Stimulated activated effector memory CD8-positive, alpha-beta T cell treated with anti-CD3 and anti-CD28 coated beads, Interleukin-12 subunit alpha, Interleukin-12 subunit beta, amount 100 ng/mL, for 72 hours (primary cell): ENCODE data around the gene BRCA1.
"Not testable (repeated sequence)": the region's sequence is repeated elsewhere in the genome, so short reads cannot be mapped to it uniquely, and the experiment has no call there.

Experiments used
- ATAC-seq: fragments of 150-1000 bp; cut with Tn5 transposase; 2 replicates; pipeline ENCODE4 v1.10.0; 2021
- DNase-seq, 2 donors: peaks; one replicate each; pipeline ENCODE4 v3.0.0; 2021 to 2022; ENCODE audit warnings: low spot score in 2 of 2
- H3K27ac Mint-ChIP-seq: one replicate; pipeline ENCODE4 v1.8.0; 2022; ENCODE audit warnings: mild to moderate bottlenecking, mixed read lengths
- H3K36me3 Mint-ChIP-seq: one replicate; pipeline ENCODE4 v1.8.0; 2022; ENCODE audit warnings: mild to moderate bottlenecking, mixed read lengths
- H3K4me1 Mint-ChIP-seq: one replicate; pipeline ENCODE4 v1.8.0; 2022; ENCODE audit warnings: mixed read lengths
- H3K4me3 Mint-ChIP-seq: one replicate; pipeline ENCODE4 v1.8.0; 2022; ENCODE audit warnings: mild to moderate bottlenecking, mixed read lengths
- H3K9me3 Mint-ChIP-seq: one replicate; pipeline ENCODE4 v1.8.0; 2022; ENCODE audit warnings: mixed read lengths

BRCA1 gene

GRCh38 chr17:43106552-43106951 lies 18.6 kb downstream of the BRCA1 start:
- H3K4me3 Mint-ChIP-seq, result no peak overlapping the region
- DNase-seq (no peak), ATAC-seq (no peak)
- H3K36me3 Mint-ChIP-seq, result peaks cover 91% of the 10 kb centered on the region
- H3K27ac Mint-ChIP-seq, result no peak overlapping the region
- H3K9me3 Mint-ChIP-seq, result no peaks in the 10 kb centered on the region
- no peaks in the 10 kb centered on the region for H3K4me1 Mint-ChIP-seq

- no peak for DNase-seq
- H3K4me3 Mint-ChIP-seq, result no peak overlapping the region
- no peak for ATAC-seq
- H3K4me1 Mint-ChIP-seq, result no peaks in the 10 kb centered on the region
- no peak overlapping the region for H3K27ac Mint-ChIP-seq
- H3K36me3 Mint-ChIP-seq, result peaks cover 87% of the 10 kb centered on the region
- no peaks in the 10 kb centered on the region for H3K9me3 Mint-ChIP-seq
These were observed 20.0 kb downstream of the BRCA1 start for GRCh38 chr17:43105146-43105545.

- Mint-ChIP-seq H3K9me3 (no peaks in the 10 kb centered on the region), H3K36me3 (peaks cover 86% of the 10 kb centered on the region), H3K4me1 (no peaks in the 10 kb centered on the region), H3K4me3 (no peak overlapping the region), H3K27ac (no peak overlapping the region)
- DNase-seq, result no peak
- ATAC-seq, result no peak
These were observed 20.5 kb downstream of the BRCA1 start for GRCh38 chr17:43104665-43105064.

- peaks cover 63% of the 10 kb centered on the region for H3K36me3 Mint-ChIP-seq
- peak in 1 of 2 donors; percentile 10 for DNase-seq
These were observed 29.8 kb downstream of the BRCA1 start for GRCh38 chr17:43095364-43095763.

GRCh38 chr17:43094129-43094835 lies 30.9 kb downstream of the BRCA1 start:
- no peak overlapping the region for H3K4me3 Mint-ChIP-seq
- DNase-seq (no peak), ATAC-seq (no peak)
- H3K36me3 Mint-ChIP-seq, result peaks cover 66% of the 10 kb centered on the region
- H3K4me1 Mint-ChIP-seq, result no peaks in the 10 kb centered on the region
- no peak overlapping the region for H3K27ac Mint-ChIP-seq
- no peaks in the 10 kb centered on the region for H3K9me3 Mint-ChIP-seq

More at GRCh38 chr17:43095364-43095763, 29.8 kb downstream of the BRCA1 start:
- not testable (repeated sequence) for ATAC-seq, H3K9me3 Mint-ChIP-seq, H3K4me1 Mint-ChIP-seq, H3K27ac Mint-ChIP-seq, H3K4me3 Mint-ChIP-seq

GRCh38 chr17:43092901-43093300 lies 32.3 kb downstream of the BRCA1 start:
- Mint-ChIP-seq H3K4me3 (no peak overlapping the region), H3K4me1 (no peaks in the 10 kb centered on the region), H3K9me3 (no peaks in the 10 kb centered on the region), H3K36me3 (peaks cover 65% of the 10 kb centered on the region), H3K27ac (peak overlapping the region; percentile 43)
- no peak for ATAC-seq
- DNase-seq, result no peak

GRCh38 chr17:43090022-43090421 lies 35.1 kb downstream of the BRCA1 start:
- Mint-ChIP-seq H3K27ac (no peak overlapping the region), H3K9me3 (no peaks in the 10 kb centered on the region), H3K4me1 (no peaks in the 10 kb centered on the region), H3K4me3 (no peak overlapping the region), H3K36me3 (peaks cover 48% of the 10 kb centered on the region)
- ATAC-seq (no peak), DNase-seq (no peak)

- Mint-ChIP-seq H3K4me3 (no peak overlapping the region), H3K36me3 (peaks cover 45% of the 10 kb centered on the region), H3K9me3 (no peaks in the 10 kb centered on the region), H3K27ac (no peak overlapping the region), H3K4me1 (no peaks in the 10 kb centered on the region)
- no peak for ATAC-seq
- no peak for DNase-seq
These were observed 39.7 kb downstream of the BRCA1 start for GRCh38 chr17:43085474-43085873.

GRCh38 chr17:43079641-43080302 lies 45.4 kb downstream of the BRCA1 start:
- no peak for DNase-seq
- no peak overlapping the region for H3K27ac Mint-ChIP-seq
- no peaks in the 10 kb centered on the region for H3K9me3 Mint-ChIP-seq
- peaks cover 28% of the 10 kb centered on the region for H3K36me3 Mint-ChIP-seq
- no peak for ATAC-seq
- no peaks in the 10 kb centered on the region for H3K4me1 Mint-ChIP-seq
- no peak overlapping the region for H3K4me3 Mint-ChIP-seq

GRCh38 chr17:43074869-43075268 lies 50.3 kb downstream of the BRCA1 start:
- DNase-seq (no peak), ATAC-seq (no peak)
- H3K4me3 Mint-ChIP-seq, result no peak overlapping the region
- H3K4me1 Mint-ChIP-seq, result no peaks in the 10 kb centered on the region
- H3K9me3 Mint-ChIP-seq, result no peaks in the 10 kb centered on the region
- H3K27ac Mint-ChIP-seq, result no peak overlapping the region
- H3K36me3 Mint-ChIP-seq, result peaks cover 48% of the 10 kb centered on the region

- no peak overlapping the region for H3K4me3 Mint-ChIP-seq
- no peaks in the 10 kb centered on the region for H3K4me1 Mint-ChIP-seq
- peaks cover 64% of the 10 kb centered on the region for H3K36me3 Mint-ChIP-seq
- ATAC-seq (no peak), DNase-seq (no peak)
- H3K9me3 Mint-ChIP-seq, result no peaks in the 10 kb centered on the region
- no peak overlapping the region for H3K27ac Mint-ChIP-seq
These were observed 54.3 kb downstream of the BRCA1 start for GRCh38 chr17:43070872-43071271.

GRCh38 chr17:43070257-43070656 lies 54.9 kb downstream of the BRCA1 start:
- no peaks in the 10 kb centered on the region for H3K9me3 Mint-ChIP-seq
- H3K27ac Mint-ChIP-seq, result no peak overlapping the region
- no peak overlapping the region for H3K4me3 Mint-ChIP-seq
- peaks cover 69% of the 10 kb centered on the region for H3K36me3 Mint-ChIP-seq
- DNase-seq, result no peak
- H3K4me1 Mint-ChIP-seq, result no peaks in the 10 kb centered on the region
- ATAC-seq, result no peak

GRCh38 chr17:43069368-43069898 lies 55.7 kb downstream of the BRCA1 start:
- no peaks in the 10 kb centered on the region for H3K9me3 Mint-ChIP-seq
- no peak for ATAC-seq

GRCh38 chr17:43068570-43069367 lies 56.4 kb downstream of the BRCA1 start:
- DNase-seq, result no peak
- Mint-ChIP-seq H3K4me1 (no peaks in the 10 kb centered on the region), H3K27ac (no peak overlapping the region), H3K4me3 (no peak overlapping the region), H3K9me3 (no peaks in the 10 kb centered on the region), H3K36me3 (peaks cover 55% of the 10 kb centered on the region)
- no peak for ATAC-seq

More at GRCh38 chr17:43069368-43069898, 55.7 kb downstream of the BRCA1 start:
- no peak overlapping the region for H3K4me3 Mint-ChIP-seq
- H3K4me1 Mint-ChIP-seq, result no peaks in the 10 kb centered on the region
- DNase-seq, result no peak
- peaks cover 62% of the 10 kb centered on the region for H3K36me3 Mint-ChIP-seq
- no peak overlapping the region for H3K27ac Mint-ChIP-seq

GRCh38 chr17:43062984-43063638 lies 62.1 kb downstream of the BRCA1 start:
- H3K4me1 Mint-ChIP-seq, result no peaks in the 10 kb centered on the region
- no peaks in the 10 kb centered on the region for H3K9me3 Mint-ChIP-seq
- DNase-seq (no peak), ATAC-seq (no peak)
- H3K36me3 Mint-ChIP-seq, result peaks cover 51% of the 10 kb centered on the region
- H3K4me3 Mint-ChIP-seq, result no peak overlapping the region
- H3K27ac Mint-ChIP-seq, result no peak overlapping the region
